HEK293 (cell line): ENCODE measurements around the gene NFKB1.

Source experiments
- CTCF ChIA-PET: fragments of 350-600 bp; formaldehyde crosslinking; extraction: SDS; loops from one replicate; lab custom pipeline; 2021; ENCODE audit warnings: antibody characterized with exemption; lab: Yijun Ruan, JAX
- POLR2A ChIA-PET: fragments of 300-600 bp; formaldehyde crosslinking; extraction: SDS; loops from one replicate; lab custom pipeline; 2020; ENCODE audit warnings: antibody characterized with exemption, inconsistent platforms; lab: Yijun Ruan, JAX
- H3K27ac ChIP-seq: fragments of 200-500 bp; sonication (Bioruptor generic); 2 replicates; pipeline ENCODE4 v1.5.1; 2014; ENCODE audit warnings: low read depth, low read length, control low read depth, inconsistent platforms; ENCODE audit errors: extremely low read depth
- H3K36me3 ChIP-seq, 2 experiments: fragments of 200-500 bp in 1 of 2; sonication (Bioruptor generic) in 1 of 2; 1 replicate in 1 of 2; 2 replicates in 1 of 2; pipeline ENCODE4 v1.5.1; 2014 to 2017; ENCODE audit warnings: inconsistent platforms in 2 of 2, low read length in 2 of 2; ENCODE audit not compliant: control insufficient read depth in 2 of 2, insufficient read depth in 1 of 2
- H3K4me1 ChIP-seq: fragments of 200-500 bp; sonication (Bioruptor generic); 2 replicates; pipeline ENCODE4 v1.5.1; 2014; ENCODE audit warnings: mild to moderate bottlenecking, low read length, inconsistent platforms; ENCODE audit not compliant: control insufficient read depth, insufficient read depth
- H3K4me3 ChIP-seq: 2 replicates; pipeline ENCODE4 v1.5.1; 2011; ENCODE audit warnings: low read depth, mild to moderate bottlenecking, control low read depth, low read length, moderate library complexity
- H3K9me3 ChIP-seq: fragments of 200-500 bp; sonication (Bioruptor generic); 2 replicates; pipeline ENCODE4 v1.5.1; 2014; ENCODE audit warnings: low read depth, low read length, inconsistent platforms; ENCODE audit not compliant: control insufficient read depth, insufficient read depth
- AEBP2 ChIP-seq: fragments of 450-650 bp; formaldehyde crosslinking; IDR thresholded peaks from 2 replicates; pipeline ENCODE4 v1.5.1; 2016; ENCODE audit warnings: missing biosample characterization, missing genetic modification characterization, borderline replicate concordance
- GFI1B ChIP-seq: fragments of 450-650 bp; formaldehyde crosslinking; IDR thresholded peaks from 2 replicates; pipeline ENCODE4 v1.5.1; 2016; ENCODE audit warnings: missing biosample characterization, missing genetic modification characterization
- HIC1 ChIP-seq: fragments of 450-650 bp; formaldehyde crosslinking; IDR thresholded peaks from 2 replicates; pipeline ENCODE4 v1.5.1; 2016; ENCODE audit warnings: missing biosample characterization, missing genetic modification characterization
- PRDM6 ChIP-seq: fragments of 450-650 bp; formaldehyde crosslinking; IDR thresholded peaks from 2 replicates; pipeline ENCODE4 v1.5.1; 2017; ENCODE audit warnings: missing biosample characterization, missing genetic modification characterization
- TCF7L2 ChIP-seq: IDR thresholded peaks from 2 replicates; pipeline ENCODE4 v1.6.1; 2011; ENCODE audit warnings: low read depth, mild to moderate bottlenecking, inconsistent platforms, low read length, moderate library complexity, borderline replicate concordance
- ZNF16 ChIP-seq: fragments of 450-650 bp; formaldehyde crosslinking; IDR thresholded peaks from 2 replicates; pipeline ENCODE4 v1.5.1; 2016; ENCODE audit warnings: low read depth, missing biosample characterization, missing genetic modification characterization
- ZNF221 ChIP-seq: fragments of 450-650 bp; formaldehyde crosslinking; IDR thresholded peaks from 2 replicates; pipeline ENCODE4 v1.5.1; 2017; ENCODE audit warnings: missing biosample characterization, missing genetic modification characterization, borderline replicate concordance
- ZNF341 ChIP-seq: fragments of 450-650 bp; formaldehyde crosslinking; IDR thresholded peaks from 2 replicates; pipeline ENCODE4; 2016; ENCODE audit warnings: low read depth, missing biosample characterization, missing genetic modification characterization
- ZNF350 ChIP-seq: fragments of 450-650 bp; formaldehyde crosslinking; IDR thresholded peaks from 2 replicates; pipeline ENCODE4 v1.5.0; 2017; ENCODE audit warnings: missing biosample characterization, mild to moderate bottlenecking, missing genetic modification characterization
- ZNF394 ChIP-seq: fragments of 450-650 bp; formaldehyde crosslinking; IDR thresholded peaks from 2 replicates; pipeline ENCODE4 v1.5.1; 2016; ENCODE audit warnings: missing biosample characterization, missing genetic modification characterization, mild to moderate bottlenecking, moderate library complexity, borderline replicate concordance
- ZNF529 ChIP-seq: fragments of 450-650 bp; formaldehyde crosslinking; IDR thresholded peaks from 2 replicates; pipeline ENCODE4 v1.5.1; 2017; ENCODE audit warnings: missing genetic modification characterization, missing biosample characterization; ENCODE audit not compliant: insufficient replicate concordance
- ZNF658 ChIP-seq: fragments of 450-650 bp; formaldehyde crosslinking; IDR thresholded peaks from 2 replicates; pipeline ENCODE4; 2016; ENCODE audit warnings: missing biosample characterization, missing genetic modification characterization
- ZNF664 ChIP-seq: fragments of 450-650 bp; formaldehyde crosslinking; IDR thresholded peaks from 2 replicates; pipeline ENCODE4 v1.5.1; 2016; ENCODE audit warnings: missing biosample characterization, missing genetic modification characterization
- ZNF777 ChIP-seq: fragments of 450-650 bp; formaldehyde crosslinking; IDR thresholded peaks from 2 replicates; pipeline ENCODE4 v1.5.1; 2017; ENCODE audit warnings: missing biosample characterization, missing genetic modification characterization, borderline replicate concordance
- ZSCAN18 ChIP-seq: fragments of 450-650 bp; formaldehyde crosslinking; IDR thresholded peaks from 2 replicates; pipeline ENCODE4 v1.5.1; 2016; ENCODE audit warnings: missing biosample characterization, missing genetic modification characterization
- TF ChIP-seq, protein P1 (sequence below): fragments of 450-650 bp; formaldehyde crosslinking; IDR thresholded peaks from 2 replicates; pipeline ENCODE4 v1.5.1; 2016; ENCODE audit warnings: missing biosample characterization, missing genetic modification characterization
- TF ChIP-seq, protein P2 (sequence below): fragments of 450-650 bp; formaldehyde crosslinking; IDR thresholded peaks from 2 replicates; pipeline ENCODE4; 2016; ENCODE audit warnings: missing biosample characterization, missing genetic modification characterization
- TF ChIP-seq, protein P3 (sequence below): fragments of 450-650 bp; IDR thresholded peaks from 2 replicates; pipeline ENCODE4 v1.5.1; 2018; ENCODE audit warnings: missing biosample characterization, mild to moderate bottlenecking, missing genetic modification characterization

The NFKB1 gene

GRCh38 chr4:102585329-102585728, 84.2 kb downstream of the NFKB1 start (continued):
- TF ChIP-seq, protein P1, sequence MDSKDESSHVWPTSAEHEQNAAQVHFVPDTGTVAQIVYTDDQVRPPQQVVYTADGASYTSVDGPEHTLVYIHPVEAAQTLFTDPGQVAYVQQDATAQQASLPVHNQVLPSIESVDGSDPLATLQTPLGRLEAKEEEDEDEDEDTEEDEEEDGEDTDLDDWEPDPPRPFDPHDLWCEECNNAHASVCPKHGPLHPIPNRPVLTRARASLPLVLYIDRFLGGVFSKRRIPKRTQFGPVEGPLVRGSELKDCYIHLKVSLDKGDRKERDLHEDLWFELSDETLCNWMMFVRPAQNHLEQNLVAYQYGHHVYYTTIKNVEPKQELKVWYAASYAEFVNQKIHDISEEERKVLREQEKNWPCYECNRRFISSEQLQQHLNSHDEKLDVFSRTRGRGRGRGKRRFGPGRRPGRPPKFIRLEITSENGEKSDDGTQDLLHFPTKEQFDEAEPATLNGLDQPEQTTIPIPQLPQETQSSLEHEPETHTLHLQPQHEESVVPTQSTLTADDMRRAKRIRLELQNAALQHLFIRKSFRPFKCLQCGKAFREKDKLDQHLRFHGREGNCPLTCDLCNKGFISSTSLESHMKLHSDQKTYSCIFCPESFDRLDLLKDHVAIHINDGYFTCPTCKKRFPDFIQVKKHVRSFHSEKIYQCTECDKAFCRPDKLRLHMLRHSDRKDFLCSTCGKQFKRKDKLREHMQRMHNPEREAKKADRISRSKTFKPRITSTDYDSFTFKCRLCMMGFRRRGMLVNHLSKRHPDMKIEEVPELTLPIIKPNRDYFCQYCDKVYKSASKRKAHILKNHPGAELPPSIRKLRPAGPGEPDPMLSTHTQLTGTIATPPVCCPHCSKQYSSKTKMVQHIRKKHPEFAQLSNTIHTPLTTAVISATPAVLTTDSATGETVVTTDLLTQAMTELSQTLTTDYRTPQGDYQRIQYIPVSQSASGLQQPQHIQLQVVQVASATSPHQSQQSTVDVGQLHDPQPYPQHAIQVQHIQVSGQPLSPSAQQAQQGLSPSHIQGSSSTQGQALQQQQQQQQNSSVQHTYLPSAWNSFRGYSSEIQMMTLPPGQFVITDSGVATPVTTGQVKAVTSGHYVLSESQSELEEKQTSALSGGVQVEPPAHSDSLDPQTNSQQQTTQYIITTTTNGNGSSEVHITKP (tag by site-specific recombination), result no peak
- TF ChIP-seq HIC1 (tag by site-specific recombination) (no peak), ZNF394 (tag by site-specific recombination) (no peak), ZNF529 (tag by site-specific recombination) (no peak), ZSCAN18 (no peak), ZNF658 (no peak), ZNF221 (tag by site-specific recombination) (no peak), PRDM6 (tag by site-specific recombination) (no peak)
- TF ChIP-seq, protein P2, sequence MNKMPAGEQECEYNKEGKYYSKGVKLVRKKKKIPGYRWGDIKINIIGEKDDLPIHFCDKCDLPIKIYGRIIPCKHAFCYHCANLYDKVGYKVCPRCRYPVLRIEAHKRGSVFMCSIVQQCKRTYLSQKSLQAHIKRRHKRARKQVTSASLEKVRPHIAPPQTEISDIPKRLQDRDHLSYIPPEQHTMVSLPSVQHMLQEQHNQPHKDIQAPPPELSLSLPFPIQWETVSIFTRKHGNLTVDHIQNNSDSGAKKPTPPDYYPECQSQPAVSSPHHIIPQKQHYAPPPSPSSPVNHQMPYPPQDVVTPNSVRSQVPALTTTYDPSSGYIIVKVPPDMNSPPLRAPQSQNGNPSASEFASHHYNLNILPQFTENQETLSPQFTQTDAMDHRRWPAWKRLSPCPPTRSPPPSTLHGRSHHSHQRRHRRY (tag by site-specific recombination), result no peak

DNA sequence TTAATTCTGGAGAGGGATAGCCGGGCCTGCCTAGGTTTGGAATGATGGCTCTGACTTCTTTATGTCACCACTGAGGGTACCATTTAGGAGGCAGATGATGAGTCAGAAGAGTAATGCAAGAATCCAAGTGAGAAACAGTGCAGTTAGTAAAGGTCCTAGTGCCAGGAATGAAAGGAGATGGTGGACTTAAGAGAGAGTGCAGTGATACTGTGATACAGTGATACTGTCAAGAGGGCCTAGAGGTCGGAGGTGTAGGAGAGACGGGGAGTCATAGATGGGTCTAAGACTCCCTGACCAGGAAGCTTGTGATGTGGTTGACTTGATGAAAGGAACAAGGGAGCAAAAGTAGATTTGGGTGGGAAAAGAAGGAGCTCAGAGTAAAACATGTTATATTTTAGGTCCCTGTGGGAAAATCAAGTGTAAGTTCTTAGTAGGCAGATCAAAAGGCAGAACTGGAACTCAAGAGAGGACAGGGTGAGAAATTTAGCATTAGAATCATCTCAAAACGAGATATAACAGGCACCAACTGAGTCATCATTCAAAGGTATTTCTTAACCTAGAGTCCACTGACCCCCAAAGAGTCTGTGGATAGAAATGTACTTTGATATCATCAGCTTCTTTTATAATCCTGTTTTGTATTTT, 85.0 kb downstream of the NFKB1 start:
- ChIA-PET CTCF (no interaction called here), POLR2A (no interaction called here)
- H3K9me3 ChIP-seq, result no peaks in the 10 kb centered on the region
- H3K4me3 ChIP-seq, result no peak overlapping the region
- H3K36me3 ChIP-seq, result peaks cover 4 to 28% of the 10 kb centered on the region in 2 experiments; a peak in 1 of 3 replicates
- no peaks in the 10 kb centered on the region for H3K4me1 ChIP-seq
- H3K27ac ChIP-seq, result no peak overlapping the region
- TF ChIP-seq GFI1B (tag by site-specific recombination) (no peak), ZNF16 (no peak), ZNF658 (no peak), ZNF341 (tag by site-specific recombination) (no peak), ZNF664 (tag by site-specific recombination) (no peak), AEBP2 (tag by site-specific recombination) (no peak), ZNF777 (tag by site-specific recombination) (no peak), ZNF350 (tag by site-specific recombination) (no peak), TCF7L2 (no peak)
- TF ChIP-seq, protein P3, sequence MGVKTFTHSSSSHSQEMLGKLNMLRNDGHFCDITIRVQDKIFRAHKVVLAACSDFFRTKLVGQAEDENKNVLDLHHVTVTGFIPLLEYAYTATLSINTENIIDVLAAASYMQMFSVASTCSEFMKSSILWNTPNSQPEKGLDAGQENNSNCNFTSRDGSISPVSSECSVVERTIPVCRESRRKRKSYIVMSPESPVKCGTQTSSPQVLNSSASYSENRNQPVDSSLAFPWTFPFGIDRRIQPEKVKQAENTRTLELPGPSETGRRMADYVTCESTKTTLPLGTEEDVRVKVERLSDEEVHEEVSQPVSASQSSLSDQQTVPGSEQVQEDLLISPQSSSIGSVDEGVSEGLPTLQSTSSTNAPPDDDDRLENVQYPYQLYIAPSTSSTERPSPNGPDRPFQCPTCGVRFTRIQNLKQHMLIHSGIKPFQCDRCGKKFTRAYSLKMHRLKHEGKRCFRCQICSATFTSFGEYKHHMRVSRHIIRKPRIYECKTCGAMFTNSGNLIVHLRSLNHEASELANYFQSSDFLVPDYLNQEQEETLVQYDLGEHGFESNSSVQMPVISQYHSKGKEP, result no peak
